A673 (cell line): ENCODE data around the gene MMD.

Experiments used
- EZH2 ChIP-seq: fragments of 200-600 bp; sonication (generic); IDR thresholded peaks from 2 replicates; pipeline ENCODE4 v1.6.1; 2017; ENCODE audit warnings: borderline replicate concordance, low read depth, mild to moderate bottlenecking, mixed read lengths, antibody characterized with exemption, low read length; ENCODE audit not compliant: poor library complexity, severe bottlenecking
- TF ChIP-seq, protein P1 (sequence below): fragments of 300-800, 200-600 bp; sonication (generic); conservative IDR thresholded peaks from 2 replicates; pipeline ENCODE4 v1.5.1; 2017; ENCODE audit warnings: low read depth, mild to moderate bottlenecking, antibody characterized with exemption, low read length, moderate library complexity, mixed read lengths

DNA sequence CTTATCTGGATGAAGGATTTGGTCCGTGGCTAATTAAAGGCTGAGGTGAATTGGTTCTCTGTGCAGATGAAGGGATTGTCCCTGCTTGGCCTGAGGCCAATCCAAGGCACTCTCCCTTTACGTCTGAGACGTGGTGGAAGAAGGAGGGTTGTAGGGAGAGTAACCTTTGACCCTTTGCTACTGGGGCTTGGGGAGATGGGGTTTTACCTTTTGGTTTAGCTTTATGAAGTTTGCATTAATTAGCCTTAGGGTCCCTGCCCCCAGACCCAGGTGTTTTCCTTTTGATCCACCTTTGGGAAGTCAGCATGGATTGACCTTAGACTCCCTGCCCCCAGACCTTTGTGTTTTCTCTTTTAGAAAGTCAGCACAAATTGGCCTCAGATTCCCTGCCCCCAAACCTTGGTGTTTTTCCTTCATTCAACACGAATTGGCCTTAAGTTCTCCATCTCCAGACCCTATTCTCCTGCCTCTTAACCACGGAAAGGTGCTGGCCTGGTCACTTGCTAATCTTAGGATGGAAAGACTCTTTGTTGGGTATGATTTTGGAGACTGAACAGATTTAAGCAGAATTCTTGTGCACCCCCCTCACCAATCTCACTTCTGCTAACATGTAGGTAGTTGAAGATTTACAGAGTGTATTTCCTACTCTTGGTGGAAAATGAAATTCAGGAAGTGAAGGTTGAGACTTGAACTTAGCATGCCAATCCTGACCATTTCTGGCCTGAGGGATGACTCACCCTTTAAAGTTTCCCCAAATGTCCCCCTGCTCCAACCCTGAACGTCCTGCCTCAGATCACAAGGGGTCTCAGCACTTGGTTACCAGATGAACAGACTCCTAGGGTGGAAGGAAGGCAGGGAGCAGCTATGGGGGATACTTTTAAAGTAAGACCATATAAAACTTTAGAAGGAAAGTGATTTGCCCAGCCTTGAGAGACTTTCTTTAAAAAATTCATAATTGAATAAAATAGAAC lies 23.1 kb upstream of the MMD start:
- TF ChIP-seq, protein P1, sequence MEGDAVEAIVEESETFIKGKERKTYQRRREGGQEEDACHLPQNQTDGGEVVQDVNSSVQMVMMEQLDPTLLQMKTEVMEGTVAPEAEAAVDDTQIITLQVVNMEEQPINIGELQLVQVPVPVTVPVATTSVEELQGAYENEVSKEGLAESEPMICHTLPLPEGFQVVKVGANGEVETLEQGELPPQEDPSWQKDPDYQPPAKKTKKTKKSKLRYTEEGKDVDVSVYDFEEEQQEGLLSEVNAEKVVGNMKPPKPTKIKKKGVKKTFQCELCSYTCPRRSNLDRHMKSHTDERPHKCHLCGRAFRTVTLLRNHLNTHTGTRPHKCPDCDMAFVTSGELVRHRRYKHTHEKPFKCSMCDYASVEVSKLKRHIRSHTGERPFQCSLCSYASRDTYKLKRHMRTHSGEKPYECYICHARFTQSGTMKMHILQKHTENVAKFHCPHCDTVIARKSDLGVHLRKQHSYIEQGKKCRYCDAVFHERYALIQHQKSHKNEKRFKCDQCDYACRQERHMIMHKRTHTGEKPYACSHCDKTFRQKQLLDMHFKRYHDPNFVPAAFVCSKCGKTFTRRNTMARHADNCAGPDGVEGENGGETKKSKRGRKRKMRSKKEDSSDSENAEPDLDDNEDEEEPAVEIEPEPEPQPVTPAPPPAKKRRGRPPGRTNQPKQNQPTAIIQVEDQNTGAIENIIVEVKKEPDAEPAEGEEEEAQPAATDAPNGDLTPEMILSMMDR, result no peak
- TF ChIP-seq EZH2, result no peak
